ENCODE data around the gene TEX13C.

- no peak for TF ChIP-seq POLR2A (IDR thresholded peaks at IDR 0.05)
- no peak for TF ChIP-seq CTCF (IDR thresholded peaks at IDR 0.05)
Observed at GRCh38 chrX:125374169-125374568, 54.5 kb downstream of the TEX13C start.
